SK-N-MC (cell line): ENCODE measurements around the gene THOC1.

Experiments used
- EZH2 ChIP-seq: fragments of 200-600 bp; sonication (generic); IDR thresholded peaks from one replicate; pipeline ENCODE4 v1.6.1; 2017; ENCODE audit warnings: antibody characterized with exemption
- FOXP2 ChIP-seq: optimal IDR thresholded peaks from 2 replicates; pipeline ENCODE3; 2011; ENCODE audit warnings: mild to moderate bottlenecking, moderate library complexity; ENCODE audit not compliant: insufficient read depth; ENCODE audit errors: extremely low read length, control extremely low read depth
- POLR2AphosphoS5 ChIP-seq: IDR thresholded peaks from 2 replicates; pipeline ENCODE4 v1.6.1; 2012; ENCODE audit warnings: mild to moderate bottlenecking, low read depth, low read length, borderline replicate concordance

DNA sequence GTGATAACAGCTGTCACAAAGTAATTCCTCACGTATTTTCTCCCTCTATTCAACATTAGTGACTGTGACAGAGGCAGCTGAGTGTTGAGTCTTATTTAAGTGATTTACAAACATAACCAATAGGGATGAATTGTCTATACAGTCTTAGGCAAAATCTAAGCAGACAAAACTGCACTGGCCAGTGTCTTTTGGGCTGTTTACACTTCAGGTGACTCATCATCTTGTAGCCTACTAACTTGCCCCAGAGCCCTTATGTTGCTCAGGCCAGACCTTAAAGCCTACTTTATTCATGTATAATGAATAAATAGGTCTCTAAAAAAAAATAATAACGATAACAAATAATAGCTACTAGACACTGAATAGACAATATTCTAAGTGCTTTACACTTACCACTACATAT is 17.2 kb downstream of the THOC1 start:
- TF ChIP-seq EZH2 = no peak
- no peak for TF ChIP-seq FOXP2
- TF ChIP-seq POLR2AphosphoS5 = no peak
